Activated T-cell treated with anti-CD3 and anti-CD28 coated beads, Interleukin-2, amount 50 U/mL, for 4 hours (primary cell): ENCODE measurements around the gene RIMKLA. TPM values are rescaled to one million over a fixed set of nuclear protein-coding genes. Genes with fewer than 3 reads are reported as not detected.

ENCODE experiments used
- ATAC-seq, 2 donors: fragments of 200-7000 bp; cut with Tn5 transposase; one replicate each; pipeline ENCODE4 v1.10.0; 2021
- DNase-seq: peaks from one replicate; pipeline ENCODE4 v3.0.0-alpha.2; 2020
- H3K27me3 Mint-ChIP-seq: one replicate; pipeline ENCODE4 v1.8.0; 2021; ENCODE audit warnings: low read depth, mixed read lengths
- H3K36me3 Mint-ChIP-seq: one replicate; pipeline ENCODE4 v1.8.0; 2022; ENCODE audit warnings: mixed read lengths; ENCODE audit not compliant: insufficient read depth
- H3K4me1 Mint-ChIP-seq: one replicate; pipeline ENCODE4 v1.8.0; 2021; ENCODE audit warnings: low read depth, mixed read lengths
- H3K4me3 Mint-ChIP-seq: one replicate; pipeline ENCODE4 v1.8.0; 2021; ENCODE audit warnings: mild to moderate bottlenecking, moderate library complexity, mixed read lengths
- H3K9me3 Mint-ChIP-seq: one replicate; pipeline ENCODE4 v1.8.0; 2021; ENCODE audit warnings: mixed read lengths
- total RNA-seq, 3 donors: library from RNA; stranded (reverse); gene quantifications; one replicate each; pipeline ENCODE4 v1.2.1, GENCODE V29; 2021

Gene RIMKLA
- total RNA-seq: under 1 TPM; 0.46 to 0.96 (median 0.95) TPM

DNA sequence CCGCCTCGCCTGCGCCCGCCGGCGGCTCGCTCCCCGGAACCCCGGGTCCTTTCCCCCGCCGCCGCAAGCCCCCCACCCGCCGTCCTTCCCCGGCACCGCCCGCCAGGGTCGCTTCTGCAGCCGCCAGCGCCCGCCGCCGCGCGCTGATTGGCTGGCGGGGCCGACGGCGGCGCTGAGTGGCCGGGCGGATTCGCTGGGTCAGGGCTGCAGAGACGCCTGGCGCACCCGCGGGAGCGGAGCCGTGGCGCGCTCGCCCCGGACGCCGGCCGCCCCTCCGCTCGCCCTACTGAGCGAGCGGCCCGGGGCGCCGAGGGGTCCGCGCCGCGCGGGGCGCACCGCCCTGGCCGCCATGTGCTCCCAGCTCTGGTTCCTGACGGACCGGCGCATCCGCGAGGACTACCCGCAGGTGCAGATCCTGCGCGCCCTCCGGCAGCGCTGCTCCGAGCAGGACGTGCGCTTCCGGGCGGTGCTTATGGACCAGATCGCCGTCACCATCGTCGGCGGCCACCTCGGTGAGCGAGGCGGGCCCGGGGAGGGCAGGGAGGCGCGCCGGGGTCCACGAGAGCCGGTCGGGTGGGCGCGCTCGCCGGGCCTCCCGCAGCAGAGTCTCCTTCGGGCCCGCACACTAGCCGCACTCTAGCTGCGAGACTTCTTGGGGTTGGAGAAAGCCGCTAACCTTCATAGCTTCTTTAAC is at the start of gene RIMKLA:
Gene RIMKLA, plus strand, starts transcription at position 207 of the 694 bp plus-strand sequence. Its CDS starts 143 bp downstream, at position 350.
- DNase-seq: peak; percentile 21
- Mint-ChIP-seq H3K4me1 (peaks cover 6% of the 10 kb centered on the region), H3K4me3 (peak within 1 kb of the TSS; percentile 77), H3K27me3 (peaks cover 49% of the 10 kb centered on the region), H3K36me3 (no peaks in the 10 kb centered on the region), H3K9me3 (no peaks in the 10 kb centered on the region)
- peak; percentile 93 to 96 for ATAC-seq

DNA sequence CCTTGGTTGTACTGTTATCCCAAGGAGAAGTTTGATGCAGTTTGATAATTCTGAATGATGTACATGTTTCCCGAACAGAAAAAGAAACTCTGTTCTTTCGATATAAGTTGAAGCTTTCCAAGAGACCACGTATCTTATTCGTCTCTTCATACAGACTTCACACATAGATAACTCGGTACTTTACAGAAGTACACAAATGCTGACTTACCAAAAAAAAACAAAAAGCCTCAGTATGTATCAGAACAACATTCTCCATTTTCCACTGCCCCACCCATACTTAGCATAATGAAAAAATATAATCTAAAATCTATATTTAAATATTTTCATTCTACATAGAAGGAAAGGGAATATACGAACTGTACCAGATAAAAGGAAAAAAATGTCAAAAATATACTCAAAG is 47.7 kb upstream of the RIMKLA start:
- peak overlapping the region; percentile 87 for H3K4me3 Mint-ChIP-seq
- peaks cover 66% of the 10 kb centered on the region for H3K4me1 Mint-ChIP-seq

GRCh38 chr1:42333662-42334239 is 46.8 kb upstream of the RIMKLA start:
- DNase-seq: no peak
- H3K36me3 Mint-ChIP-seq: peaks cover 7% of the 10 kb centered on the region
- H3K4me3 Mint-ChIP-seq: peak overlapping the region; percentile 87
- ATAC-seq: no peak
- no peaks in the 10 kb centered on the region for H3K9me3 Mint-ChIP-seq
- H3K27me3 Mint-ChIP-seq: no peaks in the 10 kb centered on the region
- H3K4me1 Mint-ChIP-seq: peaks cover 58% of the 10 kb centered on the region

More for the DNA sequence above, 47.7 kb upstream of the RIMKLA start:
- no peaks in the 10 kb centered on the region for H3K9me3 Mint-ChIP-seq
- ATAC-seq: no peak
- no peak for DNase-seq
- H3K36me3 Mint-ChIP-seq: peaks cover 7% of the 10 kb centered on the region
- no peaks in the 10 kb centered on the region for H3K27me3 Mint-ChIP-seq

DNA sequence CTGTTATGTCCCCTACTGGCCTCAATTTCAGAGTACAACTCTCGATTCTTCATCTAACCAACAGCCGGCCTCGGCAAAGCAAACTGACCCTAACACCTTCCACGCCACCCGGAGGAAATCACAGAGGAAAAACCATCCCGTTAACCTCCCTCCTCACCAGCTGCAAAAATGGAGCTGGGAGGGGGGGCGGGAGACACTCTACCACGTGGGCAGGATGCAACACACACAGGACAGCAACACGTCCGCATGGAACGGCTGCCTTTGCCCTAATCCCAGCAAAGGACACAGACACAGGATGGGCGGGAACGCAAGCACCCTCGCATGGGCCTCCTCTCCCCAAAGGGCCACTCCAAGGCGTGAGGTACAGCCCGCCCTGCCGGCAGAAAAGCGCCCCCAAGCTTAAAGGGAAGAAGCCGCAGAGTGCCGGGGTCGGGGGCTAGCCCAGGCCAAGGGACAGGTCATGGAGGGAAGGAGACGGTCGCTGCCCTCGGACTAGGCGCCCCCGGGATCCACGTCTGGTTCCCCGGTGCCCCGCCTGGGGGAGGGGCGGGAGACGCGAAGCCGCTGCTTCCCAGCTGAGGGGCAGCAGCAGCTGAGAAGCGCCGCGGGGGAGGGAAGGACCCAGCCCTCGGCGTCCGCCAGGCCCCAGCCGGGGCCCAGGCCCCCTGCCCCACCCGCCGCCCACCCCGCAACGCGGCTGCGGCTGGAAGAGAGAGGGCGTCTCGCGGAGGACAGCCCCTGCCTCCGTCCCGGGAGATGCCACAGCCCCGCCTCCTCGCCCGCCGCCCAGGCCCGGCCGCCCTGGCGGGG is 46.1 kb upstream of the RIMKLA start:
- DNase-seq (no peak), ATAC-seq (peak; percentile 69)
- peaks cover 7% of the 10 kb centered on the region for H3K36me3 Mint-ChIP-seq
- H3K9me3 Mint-ChIP-seq: no peaks in the 10 kb centered on the region
- peaks cover 51% of the 10 kb centered on the region for H3K4me1 Mint-ChIP-seq
- no peaks in the 10 kb centered on the region for H3K27me3 Mint-ChIP-seq
- H3K4me3 Mint-ChIP-seq: peak overlapping the region; percentile 87

DNA sequence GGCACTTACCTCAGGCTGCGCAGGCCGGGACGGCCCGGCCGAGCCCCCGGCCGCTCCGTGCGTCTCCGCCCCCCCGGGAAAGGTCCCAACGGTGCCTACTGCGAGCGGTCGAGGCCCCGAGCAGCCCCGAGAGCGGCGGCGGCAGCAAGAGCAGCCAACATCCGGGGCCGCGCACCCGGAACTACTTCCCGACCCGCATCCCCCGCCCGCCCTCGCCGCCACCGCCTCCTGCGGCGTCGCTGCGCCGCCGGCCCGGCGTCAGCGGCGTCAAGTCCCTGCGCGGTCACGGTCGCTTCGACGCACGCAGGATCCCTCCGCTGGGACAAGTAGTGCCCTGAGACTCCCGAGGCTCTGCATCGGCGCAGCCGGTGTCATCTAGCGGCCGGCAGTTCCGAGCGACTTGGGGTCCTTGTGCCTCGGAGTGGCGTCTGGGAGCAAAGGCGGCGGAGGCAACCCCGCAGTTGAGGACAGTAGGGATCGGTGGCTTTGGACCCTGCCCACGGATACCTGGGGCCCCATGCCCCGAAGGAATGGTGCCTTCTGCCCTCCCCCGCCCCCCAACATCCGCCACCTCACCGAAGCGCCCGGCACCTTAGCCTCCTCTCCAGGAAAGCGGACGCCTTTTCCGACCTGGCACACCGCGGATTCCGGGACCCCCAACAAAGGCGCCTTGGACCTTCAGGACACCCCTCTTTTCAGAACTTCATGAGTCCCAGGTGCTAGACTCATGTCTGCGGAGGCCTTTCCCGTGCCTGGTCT is 45.4 kb upstream of the RIMKLA start, which contains the start of gene FOXJ3:
Gene FOXJ3, minus strand, starts transcription at position 186 of the 759 bp plus-strand sequence. CDS start 24,142 bp downstream, outside the sequence.
- H3K9me3 Mint-ChIP-seq: no peaks in the 10 kb centered on the region
- H3K36me3 Mint-ChIP-seq: peaks cover 7% of the 10 kb centered on the region
- peak within 1 kb of the TSS; percentile 89 for H3K4me3 Mint-ChIP-seq
- ATAC-seq (peak; percentile 92 to 95), DNase-seq (peak; percentile 93)
- H3K27me3 Mint-ChIP-seq: no peaks in the 10 kb centered on the region
- peaks cover 45% of the 10 kb centered on the region for H3K4me1 Mint-ChIP-seq

GRCh38 chr1:42335809-42336518 is 44.6 kb upstream of the RIMKLA start:
- ATAC-seq: peak; percentile 4
- DNase-seq: no peak
- peaks cover 37% of the 10 kb centered on the region for H3K4me1 Mint-ChIP-seq

GRCh38 chr1:42336978-42337377 is 43.6 kb upstream of the RIMKLA start:
- no peaks in the 10 kb centered on the region for H3K9me3 Mint-ChIP-seq
- no peaks in the 10 kb centered on the region for H3K27me3 Mint-ChIP-seq
- peaks cover under 1% of the 10 kb centered on the region for H3K36me3 Mint-ChIP-seq
- no peak for ATAC-seq
- H3K4me3 Mint-ChIP-seq: peak overlapping the region; percentile 3
- DNase-seq: no peak
- H3K4me1 Mint-ChIP-seq: peaks cover 32% of the 10 kb centered on the region

More at GRCh38 chr1:42335809-42336518, 44.6 kb upstream of the RIMKLA start:
- Mint-ChIP-seq H3K36me3 (peaks cover 2% of the 10 kb centered on the region), H3K9me3 (no peaks in the 10 kb centered on the region), H3K4me3 (peak overlapping the region; percentile 89), H3K27me3 (no peaks in the 10 kb centered on the region)

DNA sequence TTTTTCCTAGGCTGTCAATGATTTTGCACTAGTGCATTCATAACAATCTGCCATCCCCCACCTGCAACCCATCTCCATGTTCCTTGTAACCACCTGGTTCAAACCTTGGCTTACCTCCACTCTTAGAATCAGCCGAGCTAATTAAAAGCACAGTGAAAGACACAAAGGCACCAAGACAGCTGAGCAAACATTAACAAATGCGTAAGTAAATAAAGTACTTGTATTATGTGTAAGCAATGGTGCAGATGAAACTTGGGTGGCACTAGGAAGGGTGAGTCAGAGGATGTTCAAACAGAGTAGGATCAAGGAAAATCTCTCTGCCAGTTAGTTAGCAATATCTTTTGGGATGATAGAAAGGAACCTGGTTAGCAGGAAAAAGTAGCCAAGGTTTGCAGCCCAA is 40.5 kb upstream of the RIMKLA start:
- ATAC-seq (no peak), DNase-seq (no peak)
- no peak overlapping the region for H3K4me3 Mint-ChIP-seq
- no peaks in the 10 kb centered on the region for H3K9me3 Mint-ChIP-seq
- H3K4me1 Mint-ChIP-seq: peaks cover 13% of the 10 kb centered on the region
- no peaks in the 10 kb centered on the region for H3K36me3 Mint-ChIP-seq
- peaks cover 3% of the 10 kb centered on the region for H3K27me3 Mint-ChIP-seq

GRCh38 chr1:42340901-42341300 is 39.7 kb upstream of the RIMKLA start:
- H3K4me1 Mint-ChIP-seq: peaks cover 11% of the 10 kb centered on the region
- no peaks in the 10 kb centered on the region for H3K36me3 Mint-ChIP-seq
- DNase-seq (no peak), ATAC-seq (no peak)
- H3K4me3 Mint-ChIP-seq: no peak overlapping the region
- H3K27me3 Mint-ChIP-seq: peaks cover 11% of the 10 kb centered on the region
- no peaks in the 10 kb centered on the region for H3K9me3 Mint-ChIP-seq

DNA sequence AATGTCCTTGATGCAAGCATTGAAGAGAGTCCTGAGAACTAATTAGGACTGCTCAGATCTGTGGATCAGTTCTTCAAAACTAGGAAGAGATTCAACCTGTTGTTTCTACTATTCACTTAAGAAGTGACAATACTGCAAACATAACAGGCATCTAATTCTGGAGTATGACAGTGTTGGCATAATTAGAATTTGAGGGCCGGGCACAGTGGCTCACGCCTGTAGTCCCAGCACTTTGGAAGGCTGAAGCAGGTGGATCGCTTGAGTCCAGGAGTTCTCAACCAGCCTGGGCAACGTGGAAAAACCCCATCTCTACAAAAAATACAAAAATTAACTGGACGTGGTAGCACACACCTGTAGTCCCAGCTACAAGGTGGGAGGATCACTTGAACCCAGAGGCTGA is 37.5 kb upstream of the RIMKLA start:
- DNase-seq (no peak), ATAC-seq (no peak)
- Mint-ChIP-seq H3K27me3 (peaks cover 13% of the 10 kb centered on the region), H3K9me3 (no peaks in the 10 kb centered on the region), H3K36me3 (no peaks in the 10 kb centered on the region), H3K4me1 (no peaks in the 10 kb centered on the region), H3K4me3 (no peak overlapping the region)

- Mint-ChIP-seq H3K9me3 (no peaks in the 10 kb centered on the region), H3K4me3 (no peak overlapping the region), H3K27me3 (peaks cover 31% of the 10 kb centered on the region), H3K36me3 (no peaks in the 10 kb centered on the region), H3K4me1 (no peaks in the 10 kb centered on the region)
- ATAC-seq (no peak), DNase-seq (no peak)
Measured at GRCh38 chr1:42348498-42348897, 32.1 kb upstream of the RIMKLA start.

DNA sequence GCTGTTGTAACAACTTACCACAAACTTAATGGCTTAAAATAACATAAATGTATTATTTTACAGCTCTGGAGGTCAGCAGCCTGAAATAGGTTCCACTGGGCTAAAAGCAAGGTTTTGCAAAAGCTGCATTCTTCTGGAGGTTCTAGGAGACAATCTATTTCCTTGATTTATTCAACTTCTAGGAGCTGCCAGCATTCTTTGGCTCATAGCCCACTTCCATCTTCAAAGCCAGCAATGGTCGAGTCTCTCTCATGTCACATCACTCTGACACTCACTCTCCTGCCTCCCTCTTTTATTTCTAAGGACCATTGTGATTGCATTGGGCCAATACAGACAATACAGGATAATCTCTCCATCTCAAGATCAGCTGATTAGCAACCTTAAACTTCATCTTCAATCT is 30.5 kb upstream of the RIMKLA start:
- Mint-ChIP-seq H3K27me3 (peaks cover 29% of the 10 kb centered on the region), H3K9me3 (no peaks in the 10 kb centered on the region), H3K36me3 (no peaks in the 10 kb centered on the region), H3K4me1 (no peaks in the 10 kb centered on the region), H3K4me3 (no peak overlapping the region)
- DNase-seq (no peak), ATAC-seq (no peak)

GRCh38 chr1:42358791-42359190 is 21.8 kb upstream of the RIMKLA start:
- Mint-ChIP-seq H3K9me3 (no peaks in the 10 kb centered on the region), H3K36me3 (no peaks in the 10 kb centered on the region), H3K4me3 (no peak overlapping the region), H3K27me3 (peaks cover 5% of the 10 kb centered on the region), H3K4me1 (peaks cover 4% of the 10 kb centered on the region)
- peak; percentile 83 to 90 for ATAC-seq
- DNase-seq: no peak
